SK-N-SH treated with all-trans-retinoic acid at 6 μM for 48 hours (cell line): ENCODE measurements around the gene PRPF8.

Experiments used
- ARNTL ChIP-seq: fragments of 450-650 bp; formaldehyde crosslinking; IDR thresholded peaks from 2 replicates; pipeline ENCODE4 v1.5.0; 2020; ENCODE audit warnings: low read depth, mild to moderate bottlenecking, moderate library complexity, borderline replicate concordance
- CSDC2 ChIP-seq: fragments of 250-450 bp; sonication (Bioruptor Pico); IDR thresholded peaks from 2 replicates; pipeline ENCODE4 v1.5.0; 2020; ENCODE audit warnings: mild to moderate bottlenecking, moderate library complexity
- OSR1 ChIP-seq: fragments of 250-450 bp; sonication (Bioruptor Pico); IDR thresholded peaks from 2 replicates; pipeline ENCODE4 v1.8.0; 2022; ENCODE audit warnings: moderate library complexity, mild to moderate bottlenecking, inconsistent platforms
- PATZ1 ChIP-seq: fragments of 250-450 bp; sonication (Bioruptor Pico); IDR thresholded peaks from 2 replicates; pipeline ENCODE4 v1.8.0; 2020; ENCODE audit warnings: mild to moderate bottlenecking, moderate library complexity, borderline replicate concordance
- POU6F1 ChIP-seq: fragments of 250-450 bp; sonication (Bioruptor Pico); IDR thresholded peaks from 2 replicates; pipeline ENCODE4 v1.8.0; 2021; ENCODE audit warnings: low read depth, mild to moderate bottlenecking, moderate library complexity, borderline replicate concordance
- PPARA ChIP-seq: fragments of 250-450 bp; sonication (Bioruptor Pico); IDR thresholded peaks from 2 replicates; pipeline ENCODE4 v1.5.0; 2020; ENCODE audit warnings: mild to moderate bottlenecking, borderline replicate concordance
- RARB ChIP-seq: fragments of 250-450 bp; sonication (Bioruptor Pico); IDR thresholded peaks from 2 replicates; pipeline ENCODE4 v1.8.0; 2021; ENCODE audit warnings: mild to moderate bottlenecking, moderate library complexity
- TCF4 ChIP-seq: fragments of 250-450 bp; sonication (Bioruptor Pico); IDR thresholded peaks from 2 replicates; pipeline ENCODE4 v1.8.0; 2021; ENCODE audit warnings: mild to moderate bottlenecking, moderate library complexity, borderline replicate concordance
- TSHZ2 ChIP-seq: fragments of 250-450 bp; sonication (Bioruptor Pico); IDR thresholded peaks from 2 replicates; pipeline ENCODE4 v1.5.0; 2020; ENCODE audit warnings: mild to moderate bottlenecking, moderate library complexity
- ZC3H10 ChIP-seq: fragments of 250-450 bp; sonication (Bioruptor Pico); IDR thresholded peaks from 2 replicates; pipeline ENCODE4 v1.5.1; 2021; ENCODE audit warnings: mild to moderate bottlenecking, moderate library complexity
- ZFP3 ChIP-seq: fragments of 250-450 bp; sonication (Bioruptor Pico); IDR thresholded peaks from 2 replicates; pipeline ENCODE4 v1.5.0; 2020; ENCODE audit warnings: mild to moderate bottlenecking, moderate library complexity
- ZFP30 ChIP-seq: fragments of 450-650 bp; formaldehyde crosslinking; IDR thresholded peaks from 2 replicates; pipeline ENCODE4 v1.5.0; 2022; ENCODE audit warnings: mild to moderate bottlenecking, moderate library complexity

GRCh38 chr17:1608676-1609075 lies 76.0 kb downstream of the PRPF8 start:
- TF ChIP-seq TSHZ2 (CRISPR knock-in tag) = no peak
- no peak for TF ChIP-seq TCF4
- no peak for TF ChIP-seq CSDC2 (CRISPR knock-in tag)
- TF ChIP-seq POU6F1 (CRISPR knock-in tag) = no peak
- no peak for TF ChIP-seq ZFP3 (CRISPR knock-in tag)
- no peak for TF ChIP-seq ARNTL (CRISPR knock-in tag)
- no peak for TF ChIP-seq ZFP30 (CRISPR knock-in tag)
- no peak for TF ChIP-seq OSR1 (CRISPR knock-in tag)
- TF ChIP-seq ZC3H10 (CRISPR knock-in tag) = no peak
- no peak for TF ChIP-seq RARB (CRISPR knock-in tag)
- no peak for TF ChIP-seq PATZ1
- no peak for TF ChIP-seq PPARA (CRISPR knock-in tag)
